Measurements from ENCODE around the gene ACSL5. TPM values are rescaled to one million over a fixed set of nuclear protein-coding genes. Genes with fewer than 3 reads are reported as not detected.

ACSL5 gene
- polyA plus RNA-seq (2013, experiment 1 of 2; ENCODE audit: insufficient read length) = 0.22 TPM
- 0.23 TPM for polyA plus RNA-seq (2013, experiment 2 of 2; ENCODE audit: insufficient read length)

GRCh38 chr10:112373912-112374338 lies at the start of gene ACSL5:
TSS of gene ACSL5 (plus strand) at chr10:112374116. CDS start at chr10:112394947, 20,831 bp downstream.
- DNase-seq = no peak

GRCh38 chr10:112327678-112328077 lies 46.2 kb upstream of the ACSL5 start:
- no peak for DNase-seq

DNA sequence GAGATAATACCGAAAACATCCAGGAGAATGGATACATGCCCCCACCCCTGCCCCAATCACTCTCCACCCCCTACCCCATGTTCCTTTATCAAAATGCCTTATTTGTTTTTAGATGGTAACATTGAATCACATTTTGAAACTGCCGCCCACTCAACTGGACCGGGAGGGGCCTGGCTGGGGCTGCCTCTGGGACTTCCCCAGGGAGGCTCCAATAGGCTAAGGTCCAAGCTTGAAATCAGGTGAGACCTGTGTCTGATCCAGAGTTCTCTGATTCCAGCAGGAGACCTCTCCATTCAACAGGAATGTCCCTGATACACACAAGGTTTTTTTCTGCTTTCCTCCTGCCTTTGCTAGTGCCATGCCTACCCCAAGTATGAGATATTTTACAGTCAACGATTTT lies 43.8 kb upstream of the ACSL5 start:
- no peak for DNase-seq

DNA sequence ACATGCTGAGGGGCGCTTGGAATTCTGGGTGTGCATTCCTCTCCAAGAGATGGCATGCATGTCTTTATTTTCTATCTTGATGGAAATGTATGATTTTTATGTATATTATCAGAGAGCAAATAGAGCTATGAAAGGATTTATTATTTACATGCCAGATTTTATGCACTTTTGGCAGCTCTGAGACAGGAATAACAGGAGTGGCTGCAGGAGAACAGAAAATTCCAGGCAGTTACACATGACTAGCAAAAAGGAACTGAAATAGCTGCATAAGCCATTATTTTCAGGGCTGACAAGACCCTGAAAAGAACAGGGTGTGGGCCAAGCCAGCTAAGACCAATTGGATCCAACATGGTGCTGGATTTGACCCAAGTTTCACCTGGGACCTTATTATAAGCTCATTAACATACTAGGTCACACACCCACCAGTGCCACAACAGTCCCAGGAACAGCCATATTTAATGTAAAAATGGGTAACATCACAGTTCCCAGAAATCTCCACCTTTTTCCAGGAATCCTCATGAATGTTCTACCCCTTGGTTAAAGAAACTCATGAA lies 43.2 kb upstream of the ACSL5 start:
- no peak for DNase-seq

- no peak for DNase-seq
These were observed 41.9 kb upstream of the ACSL5 start for GRCh38 chr10:112332022-112332421.

DNA sequence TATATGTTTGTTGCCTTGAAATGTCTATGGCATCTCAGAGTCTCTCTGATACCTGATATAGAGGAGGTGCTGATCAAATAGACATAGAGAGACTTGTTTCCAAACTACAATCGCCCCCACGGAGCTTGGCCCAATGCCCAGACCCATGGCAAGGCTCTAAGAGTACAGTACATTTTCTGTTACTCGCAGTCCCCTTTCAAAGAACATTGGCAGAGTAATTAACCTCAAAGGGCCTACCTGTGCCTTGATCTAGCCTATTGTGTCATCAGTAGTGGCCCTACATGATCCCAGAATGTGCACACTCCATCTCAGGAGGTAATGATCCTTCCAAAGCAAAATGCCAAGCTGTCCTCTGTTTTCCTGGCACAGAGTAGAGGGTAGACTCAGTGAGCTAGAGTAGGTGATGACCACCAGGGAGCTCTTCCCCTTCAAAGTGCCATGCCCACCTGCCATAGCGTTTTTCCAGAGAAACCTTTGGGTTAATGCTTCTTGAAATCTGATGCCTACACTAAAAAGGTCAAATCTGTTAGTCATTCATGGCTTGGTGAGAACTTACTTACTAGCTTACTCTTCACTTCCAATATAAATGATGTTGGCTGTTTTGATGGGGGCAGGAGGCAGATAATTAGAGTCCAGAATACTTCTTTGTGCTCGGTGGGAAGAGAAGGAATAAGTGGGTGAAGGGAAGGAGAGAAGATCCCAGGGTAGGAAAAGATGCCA lies 41.2 kb upstream of the ACSL5 start:
- no peak for DNase-seq

DNA sequence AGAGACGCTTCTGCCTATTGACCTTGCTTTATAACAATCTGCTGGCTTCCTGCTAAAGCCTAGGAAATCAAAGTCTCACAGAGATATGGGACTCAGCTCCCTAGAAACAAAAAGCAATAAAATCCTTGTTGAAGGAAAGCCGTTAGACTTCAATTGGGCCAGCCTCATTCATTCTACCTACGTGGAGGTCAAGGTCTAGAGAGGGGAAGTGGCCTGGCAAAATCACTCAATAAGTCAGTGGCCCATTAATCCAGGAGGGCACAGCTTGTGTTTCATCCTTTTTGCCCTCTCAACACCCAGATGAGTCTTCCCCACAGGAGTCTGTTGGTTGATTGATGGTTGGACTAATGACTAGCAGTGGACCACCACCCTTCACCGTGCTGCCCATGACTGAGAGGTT lies 40.5 kb upstream of the ACSL5 start:
- no peak for DNase-seq

- DNase-seq = no peak
These were observed 38.6 kb upstream of the ACSL5 start for GRCh38 chr10:112335111-112335867.

GRCh38 chr10:112335868-112336265 lies 38.0 kb upstream of the ACSL5 start:
- no peak for DNase-seq

- DNase-seq = no peak
These were observed 37.2 kb upstream of the ACSL5 start for GRCh38 chr10:112336556-112337201.

DNA sequence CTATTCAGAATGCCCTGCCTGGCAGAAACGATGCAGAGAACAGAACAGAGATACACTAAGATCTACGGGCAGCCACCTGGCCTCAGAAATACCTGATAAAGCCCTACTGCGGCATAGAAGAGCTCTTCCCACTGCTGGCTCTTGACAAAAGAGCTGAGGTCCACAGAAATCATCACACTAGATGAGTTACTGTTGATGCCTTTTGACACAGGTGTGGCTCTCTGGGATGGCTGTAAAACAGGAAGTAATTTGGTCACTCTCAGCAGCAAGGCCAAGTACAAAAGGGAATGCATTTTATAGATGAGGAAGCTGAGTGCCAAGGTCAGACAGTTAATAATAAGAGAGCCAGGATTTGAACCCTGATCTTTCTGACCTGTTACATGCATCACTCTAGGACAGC lies 35.0 kb upstream of the ACSL5 start:
- no peak for DNase-seq

DNA sequence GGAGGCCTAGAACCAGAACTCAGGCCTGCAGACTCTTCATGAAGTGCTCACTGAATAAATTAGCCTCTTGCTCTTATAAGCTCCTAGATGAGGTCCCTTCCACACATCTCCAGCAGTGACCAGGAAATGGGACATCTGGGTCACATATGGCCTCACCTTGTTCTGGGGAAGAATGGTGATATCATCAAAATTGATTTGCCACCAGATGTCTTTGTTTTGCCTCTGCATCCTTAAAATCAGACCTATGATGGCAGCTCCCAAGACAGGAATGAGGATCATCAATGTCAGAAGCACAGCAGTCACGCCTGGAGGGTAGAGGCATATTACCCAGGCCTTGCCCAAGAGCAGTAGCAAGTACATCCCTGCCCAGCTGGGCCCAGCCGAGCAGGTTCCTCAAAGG lies 33.3 kb upstream of the ACSL5 start:
- DNase-seq = no peak

GRCh38 chr10:112343056-112343806 lies 30.7 kb upstream of the ACSL5 start:
- no peak for DNase-seq

GRCh38 chr10:112344261-112344660 lies 29.7 kb upstream of the ACSL5 start:
- DNase-seq = no peak

DNA sequence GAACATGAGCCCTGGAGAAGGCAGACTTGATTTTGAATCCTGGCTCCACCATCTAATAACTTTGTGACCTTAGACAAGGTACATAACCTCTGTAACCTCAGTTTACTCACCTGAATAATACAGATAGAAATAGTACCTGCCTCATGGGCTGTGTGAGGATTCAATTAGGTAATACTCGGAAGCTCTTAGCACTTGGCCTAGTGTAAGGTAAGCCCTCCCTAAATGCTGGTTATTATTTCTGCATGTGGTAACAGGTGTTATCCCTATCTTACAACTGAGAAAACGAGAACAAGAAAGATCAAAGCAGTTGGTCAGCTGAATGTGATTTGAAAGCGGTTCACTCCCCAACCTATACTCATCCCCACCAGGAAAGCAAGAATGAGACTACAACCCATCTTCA lies 28.7 kb upstream of the ACSL5 start:
- no peak for DNase-seq

DNA sequence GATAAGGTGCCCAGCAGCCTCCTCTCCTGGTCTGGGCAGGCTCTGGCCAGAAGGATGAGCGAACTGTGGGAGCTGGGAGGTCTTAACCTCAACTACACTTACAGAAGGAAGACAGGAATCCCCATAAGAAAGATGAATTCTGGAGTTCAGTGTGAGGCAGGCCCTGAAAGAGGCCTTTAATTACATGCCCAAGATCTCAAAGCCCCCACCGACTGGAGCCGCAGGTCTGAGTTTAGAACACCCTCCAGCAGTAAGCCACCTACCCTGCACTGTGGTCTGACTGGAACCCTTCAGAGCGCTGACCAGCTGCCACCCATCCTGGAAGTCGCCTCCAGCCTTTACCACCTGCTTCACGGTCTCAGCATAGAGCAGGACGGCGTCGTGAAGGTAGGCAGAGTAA lies 28.2 kb upstream of the ACSL5 start:
- DNase-seq = no peak

GRCh38 chr10:112346774-112347173 lies 27.1 kb upstream of the ACSL5 start:
- DNase-seq = no peak

DNA sequence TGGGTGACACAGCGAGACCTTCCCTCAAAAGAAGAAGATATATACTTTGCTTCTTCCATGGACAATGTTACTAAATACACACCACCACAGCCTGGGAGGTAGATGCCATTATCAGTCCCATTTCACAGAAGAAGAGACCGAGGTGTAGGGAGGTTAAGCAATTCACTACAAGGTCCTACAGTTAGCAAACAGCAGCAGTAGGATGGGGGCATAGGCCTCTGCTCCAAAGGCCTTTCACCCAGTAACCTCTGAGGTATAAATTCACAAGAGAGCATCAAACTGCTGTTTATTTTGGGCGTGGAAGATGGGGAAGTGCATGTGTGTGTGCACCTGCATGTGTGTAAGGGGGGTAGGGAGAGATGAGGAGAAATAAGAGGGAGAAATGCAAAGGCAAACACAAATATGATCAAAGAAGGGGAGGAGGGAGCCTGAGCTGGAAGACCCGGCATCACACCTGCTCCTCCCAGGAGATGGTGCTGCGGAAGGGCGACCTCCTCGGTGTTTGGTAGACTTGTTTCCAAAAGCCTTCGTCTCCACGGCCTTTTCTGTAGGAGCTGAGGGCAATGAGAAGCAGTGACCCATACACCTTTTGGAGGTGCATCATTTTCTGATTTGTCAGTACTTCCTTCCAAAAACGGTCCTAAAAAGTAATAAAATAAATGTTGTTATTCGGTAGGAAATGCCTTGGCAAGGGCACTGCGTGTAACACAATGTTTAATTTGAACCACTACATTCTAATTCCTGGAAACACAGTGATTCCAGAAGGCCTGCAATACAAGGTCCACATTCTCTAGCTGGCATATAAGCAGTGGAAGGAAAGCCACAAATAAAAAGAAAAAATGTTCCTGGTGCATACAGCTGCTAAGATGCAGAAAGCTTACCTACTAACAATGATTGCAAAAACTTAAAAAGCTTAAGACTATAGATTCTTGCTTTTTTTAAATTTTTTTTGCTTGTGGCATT lies 25.9 kb upstream of the ACSL5 start:
- DNase-seq = no peak

DNA sequence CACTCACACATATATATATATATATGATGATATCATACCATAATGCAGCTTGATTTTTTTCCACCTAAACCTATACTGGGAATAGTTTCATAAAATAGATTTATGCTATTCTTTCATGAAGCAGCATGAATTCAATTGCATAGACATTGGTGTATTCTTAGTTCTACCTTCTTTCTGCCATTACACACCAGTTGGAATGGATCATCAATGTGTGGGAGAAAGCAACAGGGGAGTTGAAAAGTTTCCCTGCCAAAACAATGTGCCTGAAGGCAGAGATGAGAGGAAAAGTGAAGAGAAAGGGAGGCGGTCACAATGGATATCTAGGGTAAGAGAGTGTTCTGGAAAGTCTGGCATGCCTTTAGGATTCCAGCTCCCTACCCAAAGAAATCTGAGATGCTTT lies 25.2 kb upstream of the ACSL5 start:
- no peak for DNase-seq

GRCh38 chr10:112349521-112350085 lies 24.3 kb upstream of the ACSL5 start:
- DNase-seq = no peak

- no peak for DNase-seq
These were observed 22.8 kb upstream of the ACSL5 start for GRCh38 chr10:112351146-112351545.
